Activated CD4-positive, alpha-beta T cell treated with anti-CD3 and anti-CD28 coated beads, Interleukin-2, Interleukin-4, amounts not matched to agents 100 ng/mL and 50 ng/mL, durations not matched to agents 16 hours and 8 hours (primary cell): Measurements from ENCODE around the gene SHB.

ENCODE experiments used
- DNase-seq: peaks from one replicate; pipeline ENCODE4 v3.0.0-alpha.2; 2020; ENCODE audit warnings: low spot score

The SHB gene

DNA sequence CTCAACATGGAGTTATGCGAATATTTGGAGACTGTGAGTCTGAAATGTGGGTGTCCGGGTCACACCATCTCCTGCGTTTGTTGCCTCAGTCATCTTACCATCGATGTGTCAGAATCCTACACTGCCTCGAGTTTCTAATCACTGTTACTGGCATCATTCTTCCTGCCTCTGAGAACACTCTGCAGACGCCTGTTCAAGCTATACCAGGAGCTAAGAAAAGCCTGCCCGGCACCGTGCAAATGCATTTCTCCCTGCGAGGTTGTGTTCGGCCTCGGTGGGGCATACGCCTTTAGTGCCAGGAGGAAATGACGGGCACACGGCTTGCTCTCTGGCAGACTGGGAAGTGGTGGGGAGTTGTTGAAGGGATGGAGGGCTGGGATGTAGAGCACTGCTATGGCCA is 133.9 kb downstream of the SHB start:
- no peak for DNase-seq

DNA sequence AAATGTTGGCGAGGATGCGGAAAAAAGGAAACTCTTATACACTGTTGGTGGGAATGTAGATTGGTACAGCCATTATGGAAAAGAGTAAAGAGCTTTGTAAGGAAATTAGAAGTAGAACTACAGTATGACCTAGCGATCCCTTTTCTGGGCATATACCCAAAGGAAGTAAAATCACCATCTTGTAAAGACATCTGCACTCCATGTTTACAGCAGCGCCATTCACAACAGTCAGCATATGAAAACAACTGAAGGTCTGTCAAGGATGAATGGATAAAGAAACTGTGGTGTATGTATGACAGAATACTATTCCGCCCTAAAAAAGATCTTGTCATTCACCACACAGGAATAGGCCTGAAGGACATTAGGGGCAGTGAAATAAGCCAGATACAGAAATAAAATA is 137.4 kb downstream of the SHB start:
- no peak for DNase-seq

DNA sequence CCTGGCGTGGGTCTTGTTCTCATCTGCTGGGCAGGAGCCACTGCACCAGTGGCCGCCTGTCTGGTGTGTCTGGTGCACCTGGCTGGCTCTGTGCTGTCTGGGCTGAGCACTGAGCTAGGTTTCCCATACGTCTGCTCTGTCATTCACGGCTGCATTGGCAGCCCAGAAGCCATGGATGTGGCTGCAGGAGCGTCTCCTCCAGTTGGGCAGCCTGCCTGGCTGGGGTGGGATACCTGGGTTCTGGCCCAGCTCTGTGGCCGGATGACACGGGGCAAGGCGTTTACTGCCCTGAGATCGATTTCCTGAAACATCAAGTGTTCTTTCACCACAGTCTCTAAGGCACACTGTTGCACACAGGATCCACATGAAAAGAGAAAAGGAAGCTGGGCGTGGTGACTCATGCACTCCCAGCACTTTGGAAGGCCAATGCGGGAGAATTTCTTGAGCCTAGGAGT is 139.6 kb downstream of the SHB start:
- DNase-seq: no peak

DNA sequence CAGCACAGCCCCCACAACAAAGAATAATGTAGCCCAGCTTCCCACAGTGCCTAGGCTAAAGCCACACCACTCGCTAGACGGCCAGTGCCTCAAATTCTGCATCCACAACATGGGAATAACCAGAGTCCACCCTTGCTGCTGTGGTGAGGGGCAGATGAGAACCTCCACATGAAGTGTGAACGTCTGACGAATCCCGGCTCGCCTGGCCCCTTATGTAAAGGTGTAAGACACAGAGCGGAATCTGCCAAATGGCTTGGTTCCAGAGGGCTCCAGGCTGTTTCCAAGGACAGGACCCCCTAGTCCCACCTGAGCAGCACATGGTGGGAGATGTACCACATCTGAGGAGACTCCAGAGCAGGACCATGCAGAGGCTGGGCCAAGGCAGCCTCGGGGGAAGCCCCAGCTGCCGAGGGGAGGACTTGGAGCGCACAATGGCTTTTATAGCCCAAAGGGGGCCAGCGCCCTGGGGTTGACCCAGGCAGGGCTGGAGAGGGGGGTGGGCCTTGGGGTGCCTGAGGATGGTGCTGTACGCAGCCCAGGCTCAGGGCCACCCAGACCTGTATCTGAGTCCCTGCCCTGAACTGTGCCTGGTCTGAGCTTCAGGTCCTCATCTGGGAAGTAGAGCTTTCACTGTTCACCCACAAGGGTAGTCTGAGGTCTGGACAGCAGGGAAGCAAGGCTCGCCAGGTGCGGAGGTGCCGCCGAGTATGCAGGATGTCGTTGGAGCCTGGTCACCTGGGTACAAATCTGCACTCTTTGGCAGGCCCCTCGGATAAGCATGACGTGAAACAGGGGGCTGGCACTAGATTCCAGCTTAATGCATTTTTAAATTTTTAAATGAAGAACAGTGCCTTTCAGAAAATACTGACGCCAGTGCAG is 140.2 kb downstream of the SHB start:
- no peak for DNase-seq

DNA sequence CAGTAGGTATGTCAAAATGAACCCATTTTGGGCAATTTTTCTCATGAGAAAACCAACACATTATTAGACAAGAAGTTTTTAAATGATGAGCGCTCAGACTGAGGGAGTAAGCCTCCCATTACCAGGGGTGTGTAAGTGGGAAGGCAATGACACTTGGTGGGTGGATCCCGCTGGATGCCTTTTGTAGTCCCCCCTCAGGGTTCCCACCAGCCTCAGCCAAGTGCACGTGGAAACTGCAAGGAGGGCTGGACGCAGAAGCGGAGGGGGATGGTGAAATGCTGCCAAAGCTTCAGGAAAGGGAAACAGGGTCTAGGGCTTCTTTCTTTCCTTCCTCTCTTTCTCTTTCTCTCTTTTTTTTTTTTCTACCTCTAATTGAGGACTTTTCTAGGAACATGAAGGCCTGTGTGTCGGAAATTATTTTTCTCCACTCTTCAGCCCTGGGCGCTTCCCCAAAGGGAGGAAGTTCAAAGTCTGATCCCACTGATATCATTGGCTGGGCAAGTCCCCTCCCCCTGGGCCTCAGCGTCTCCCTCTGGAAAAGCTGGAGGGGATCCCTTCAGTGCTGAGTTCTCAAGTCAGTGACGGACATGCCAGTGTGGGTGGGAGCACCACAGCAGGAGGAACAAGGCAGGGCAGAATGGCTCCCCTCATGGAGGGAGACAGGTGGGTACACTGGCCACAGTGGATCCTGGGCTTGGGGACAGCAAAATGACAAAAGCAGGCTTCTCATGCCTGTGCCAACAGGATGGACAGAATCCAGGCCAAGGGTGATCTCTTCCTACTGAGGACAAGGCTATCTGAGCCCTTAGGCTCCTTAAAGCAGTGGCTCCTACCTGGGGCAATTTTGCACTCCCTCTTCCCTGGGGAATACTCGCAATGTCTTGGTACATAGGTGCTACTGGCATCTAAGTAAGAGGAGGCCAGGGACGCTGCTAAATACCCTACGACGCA is 141.2 kb downstream of the SHB start:
- DNase-seq: no peak

DNA sequence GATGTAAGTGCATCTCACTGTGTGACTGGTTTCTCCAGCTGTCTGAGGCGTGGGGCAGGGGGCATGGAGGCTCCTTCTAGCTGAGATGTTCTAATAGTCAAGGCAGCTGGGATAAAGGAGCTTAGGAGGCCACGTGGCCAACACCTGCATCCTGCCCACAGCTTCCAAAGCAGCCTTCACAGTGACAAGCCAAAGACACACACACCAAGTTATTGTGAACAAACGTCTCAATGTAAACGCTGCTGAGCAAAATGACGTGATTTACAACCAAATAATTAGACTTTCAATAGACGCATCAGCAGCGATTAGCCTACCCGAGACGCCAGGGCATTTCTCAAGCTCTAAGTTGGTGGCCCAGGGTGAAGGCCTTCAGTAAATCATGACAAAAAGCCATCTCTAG is 141.9 kb downstream of the SHB start:
- DNase-seq: no peak

DNA sequence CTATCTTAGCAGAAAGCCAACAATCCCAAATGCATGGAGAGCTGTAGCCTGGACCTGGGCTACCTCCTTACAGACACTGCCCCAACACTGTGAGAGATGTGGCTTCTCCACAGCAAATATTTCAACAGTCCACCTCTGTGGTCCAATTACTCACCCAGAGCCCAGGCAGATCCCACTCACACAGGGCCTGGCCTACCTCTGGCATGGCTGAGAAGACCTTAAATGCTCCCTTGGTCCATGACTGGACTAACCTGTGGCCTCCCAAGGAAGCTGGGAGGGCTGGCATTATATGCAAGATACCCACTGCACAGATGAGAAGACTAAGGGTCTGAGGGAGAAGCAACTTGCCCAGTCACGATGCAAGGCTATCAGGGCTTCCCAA is 142.3 kb downstream of the SHB start:
- no peak for DNase-seq

DNA sequence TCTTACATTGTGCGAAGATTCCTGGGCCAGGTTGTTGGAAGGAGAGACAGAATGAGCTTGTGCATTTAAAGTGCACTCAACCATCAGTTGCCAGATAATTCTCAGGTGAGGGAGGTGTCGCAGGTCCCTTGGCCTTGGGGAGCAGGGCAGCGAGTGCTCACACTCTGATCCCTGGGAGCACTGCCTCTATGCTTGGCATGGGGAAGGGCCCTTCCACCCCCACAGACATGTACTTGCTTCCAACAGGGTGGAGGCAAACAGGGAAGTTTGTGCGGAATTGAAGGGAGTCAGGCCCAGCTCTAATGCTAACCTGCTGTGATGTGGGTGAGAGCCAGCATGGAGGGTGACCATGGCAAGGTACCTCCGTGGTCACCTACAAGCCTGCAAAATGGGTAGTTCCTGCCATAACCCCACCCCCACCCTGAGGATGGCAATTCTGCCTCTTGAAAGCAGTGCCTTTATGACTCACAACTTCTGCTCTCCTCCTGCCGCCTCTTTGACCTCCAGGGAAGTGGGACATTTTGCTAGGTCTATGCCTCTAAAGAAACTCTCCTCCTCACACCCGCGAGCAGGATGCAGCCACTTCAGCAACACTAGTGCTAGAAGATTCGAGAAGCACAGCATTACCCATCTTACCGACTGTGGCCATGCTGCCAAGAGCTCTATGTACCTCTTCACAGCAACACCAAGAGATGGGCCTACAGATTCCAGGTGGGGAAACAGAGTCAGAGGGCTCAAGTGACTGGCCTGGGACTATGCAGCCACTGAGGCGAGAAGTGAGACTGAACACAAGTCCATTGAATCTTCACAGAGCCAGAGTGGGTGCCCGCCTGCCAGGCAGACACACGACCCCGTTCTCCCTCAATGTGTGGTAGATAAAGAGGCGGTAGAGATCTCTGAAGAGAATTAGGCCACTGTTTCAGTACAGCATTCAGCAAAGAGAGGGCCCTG is 143.0 kb downstream of the SHB start:
- no peak for DNase-seq

DNA sequence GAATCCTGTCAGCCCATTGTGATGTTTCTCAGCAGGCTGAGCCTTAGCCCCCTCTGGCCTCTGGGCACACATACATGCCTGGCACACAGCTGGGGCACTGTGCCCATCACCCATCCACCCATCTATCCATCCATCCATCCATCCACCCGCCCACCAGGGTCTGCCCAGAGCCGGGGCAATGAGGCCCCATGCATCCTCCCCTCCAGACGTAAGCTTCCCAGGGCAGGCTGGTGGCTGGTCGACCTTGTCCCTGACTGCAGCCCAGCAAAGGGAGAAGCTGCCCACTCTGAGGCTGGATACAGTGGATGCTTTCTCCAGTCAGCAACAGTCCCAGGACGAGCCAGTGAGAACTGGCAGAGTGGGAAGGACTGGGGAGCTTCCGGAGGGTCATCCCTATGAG is 144.0 kb downstream of the SHB start:
- DNase-seq: no peak

DNA sequence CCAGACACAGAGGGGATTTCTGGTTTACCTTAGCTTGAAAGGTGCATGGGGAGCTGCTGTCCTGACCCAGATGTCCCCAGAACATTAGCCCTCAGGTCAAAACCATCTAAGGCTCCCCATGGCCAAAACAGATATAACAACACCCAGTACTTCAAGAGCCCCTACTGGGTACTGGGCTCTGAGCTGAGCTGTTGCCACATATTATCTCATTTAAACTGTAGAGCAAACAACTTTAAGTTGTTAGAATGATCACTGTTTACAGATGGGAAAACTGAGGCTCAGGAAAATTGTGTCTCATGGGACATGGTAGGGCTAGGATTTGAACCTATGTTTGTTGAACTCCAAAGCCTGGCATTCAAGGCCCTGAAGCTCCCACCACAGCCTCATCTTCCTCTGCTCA is 144.5 kb downstream of the SHB start:
- no peak for DNase-seq

DNA sequence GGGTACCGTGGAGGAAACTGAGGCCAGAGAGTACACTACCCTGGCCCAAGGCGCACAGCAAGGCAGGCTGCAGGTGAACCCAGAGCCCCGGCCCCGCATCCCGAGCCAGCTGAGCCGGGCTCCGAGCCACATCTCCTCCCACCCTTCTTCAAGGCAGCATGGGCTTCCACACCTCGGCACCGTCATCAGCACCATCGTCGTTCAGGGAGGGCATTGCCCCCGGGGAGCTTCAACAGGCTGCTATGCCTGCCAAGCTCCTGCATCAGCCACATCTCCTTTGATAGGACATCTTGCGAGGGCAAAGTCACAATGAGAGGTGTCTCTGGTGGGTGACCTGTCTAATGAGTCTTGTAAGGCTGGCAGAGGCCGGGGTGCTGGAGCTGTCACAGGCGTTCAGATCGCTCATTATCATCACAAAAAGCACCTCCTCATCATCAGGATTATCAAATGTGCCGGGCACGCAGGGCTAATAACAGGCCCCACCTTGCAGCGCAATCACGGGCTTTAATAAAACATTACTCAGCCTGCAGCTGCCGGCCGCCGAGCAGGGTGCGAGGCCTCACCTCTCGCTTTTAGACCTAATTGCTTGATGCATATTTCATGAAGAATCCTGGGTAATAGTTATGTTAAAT is 145.1 kb downstream of the SHB start:
- DNase-seq: no peak

DNA sequence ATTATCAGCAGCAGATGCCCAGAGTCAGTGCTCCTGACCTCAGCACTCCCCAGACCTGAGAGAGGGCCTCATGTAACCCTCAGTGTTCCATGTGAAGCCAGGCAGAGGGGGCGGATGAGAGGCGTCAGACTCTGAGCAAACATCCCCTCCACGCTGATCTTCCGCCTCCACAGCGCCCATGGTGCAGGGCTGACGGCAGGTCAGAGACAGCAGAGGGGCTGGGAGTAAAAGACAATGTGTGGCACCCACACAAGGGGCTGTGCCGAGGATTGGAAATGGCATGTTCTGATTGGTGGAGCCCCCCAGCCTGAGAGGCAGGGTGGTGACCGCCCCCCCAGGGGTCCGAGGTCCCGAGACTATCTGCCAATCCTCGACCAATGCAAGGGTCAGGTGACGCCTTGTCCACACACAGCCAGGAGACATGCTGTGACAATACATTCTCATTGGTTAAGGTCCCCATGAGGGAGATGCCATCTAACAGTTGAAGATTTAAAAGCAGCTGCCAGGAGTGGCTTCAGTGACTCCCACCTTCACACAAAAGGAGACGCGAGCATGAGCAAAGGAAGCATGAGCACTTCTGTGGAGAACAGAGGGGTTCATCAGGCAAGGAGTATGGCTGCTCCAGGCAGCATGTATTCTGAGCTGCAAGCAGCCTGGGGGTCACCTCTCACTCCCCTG is 145.8 kb downstream of the SHB start:
- DNase-seq: no peak

DNA sequence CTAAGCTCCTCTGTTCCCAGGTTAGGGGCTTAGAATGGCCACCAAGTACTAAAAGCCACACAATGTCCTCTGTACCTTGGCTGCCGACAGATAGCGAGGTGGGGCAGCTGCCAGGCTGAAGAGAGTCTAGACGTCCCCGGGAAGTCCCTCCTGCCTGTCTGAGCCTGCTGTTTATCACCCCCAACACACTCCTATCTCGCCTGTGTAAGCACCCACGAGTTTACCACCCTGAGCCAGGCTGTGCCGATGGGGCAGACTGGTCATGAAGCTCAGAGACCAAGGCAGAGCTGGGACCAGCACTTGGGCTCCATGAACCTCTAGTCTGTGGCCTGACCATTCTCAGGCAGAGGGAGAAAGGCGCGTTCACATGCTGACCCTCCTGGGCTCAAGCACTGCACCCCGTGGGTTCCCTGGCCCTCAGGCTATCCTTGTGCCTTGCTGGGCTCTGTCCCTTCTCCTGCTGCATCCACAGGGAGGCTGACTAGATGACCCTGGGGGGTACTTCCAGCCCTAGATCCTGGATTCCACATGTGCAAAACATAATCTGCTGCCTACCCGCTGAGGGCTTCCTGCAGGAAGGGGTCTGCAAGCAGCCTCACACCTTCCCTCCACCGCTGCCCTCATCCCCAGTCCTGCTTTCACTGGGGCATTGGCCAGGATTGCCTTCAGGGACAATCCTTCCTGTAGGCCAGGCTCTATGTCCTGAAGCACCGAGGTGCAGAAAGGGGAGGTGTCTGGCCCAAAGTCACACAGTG is 146.5 kb downstream of the SHB start:
- DNase-seq: no peak

DNA sequence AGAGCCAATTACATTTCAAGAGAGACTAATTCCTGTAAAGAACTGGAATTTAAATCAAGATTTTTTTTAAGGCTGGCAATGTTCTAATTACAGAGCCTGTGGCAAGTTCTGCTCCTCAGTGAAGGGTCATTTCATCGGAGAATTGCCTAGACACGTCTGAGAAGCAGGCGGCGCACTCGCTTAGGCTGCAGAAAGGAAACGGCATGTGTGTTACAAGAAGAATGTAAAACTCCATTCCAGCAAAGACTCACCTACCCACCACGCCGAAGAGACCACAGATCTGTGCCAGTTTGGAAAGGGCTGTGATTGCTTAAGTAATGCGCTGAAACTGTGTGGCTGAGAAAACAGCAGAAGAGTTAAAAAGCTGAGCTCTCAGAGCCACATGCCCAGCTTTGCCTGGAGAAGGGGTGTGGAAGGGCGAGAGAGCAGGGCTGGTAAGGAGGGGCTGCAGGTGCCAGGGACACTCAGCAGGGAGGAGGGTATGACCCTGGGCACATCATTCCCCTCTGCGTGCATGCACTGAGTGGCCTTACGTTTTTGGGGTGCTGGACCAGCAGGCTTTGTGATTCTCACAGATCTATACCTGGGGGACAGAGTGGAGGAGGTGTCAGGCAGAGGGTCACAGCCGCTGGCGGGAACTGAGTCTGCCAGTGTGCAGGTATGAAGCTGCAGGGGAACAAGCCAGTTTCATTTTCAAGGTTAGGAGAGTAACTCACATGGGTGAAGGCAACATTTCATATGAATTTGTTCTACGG is 147.3 kb downstream of the SHB start:
- no peak for DNase-seq

DNA sequence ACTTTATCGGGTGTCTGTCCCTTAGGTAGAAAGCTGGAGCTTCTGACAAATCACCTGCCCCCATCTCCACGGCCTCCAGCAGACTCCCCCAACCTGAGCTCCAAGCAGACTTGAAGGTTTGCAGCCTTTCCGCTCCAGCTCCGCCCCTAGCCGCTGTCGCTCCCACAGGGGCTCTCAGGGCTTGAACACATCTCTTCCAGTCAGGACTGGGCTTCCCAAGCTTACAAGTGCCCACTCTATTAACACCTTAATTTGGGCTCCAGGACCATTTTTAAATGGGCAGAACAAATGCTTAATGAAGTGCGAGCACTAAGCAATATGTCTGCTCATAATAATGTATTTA is 147.9 kb downstream of the SHB start:
- DNase-seq: no peak

DNA sequence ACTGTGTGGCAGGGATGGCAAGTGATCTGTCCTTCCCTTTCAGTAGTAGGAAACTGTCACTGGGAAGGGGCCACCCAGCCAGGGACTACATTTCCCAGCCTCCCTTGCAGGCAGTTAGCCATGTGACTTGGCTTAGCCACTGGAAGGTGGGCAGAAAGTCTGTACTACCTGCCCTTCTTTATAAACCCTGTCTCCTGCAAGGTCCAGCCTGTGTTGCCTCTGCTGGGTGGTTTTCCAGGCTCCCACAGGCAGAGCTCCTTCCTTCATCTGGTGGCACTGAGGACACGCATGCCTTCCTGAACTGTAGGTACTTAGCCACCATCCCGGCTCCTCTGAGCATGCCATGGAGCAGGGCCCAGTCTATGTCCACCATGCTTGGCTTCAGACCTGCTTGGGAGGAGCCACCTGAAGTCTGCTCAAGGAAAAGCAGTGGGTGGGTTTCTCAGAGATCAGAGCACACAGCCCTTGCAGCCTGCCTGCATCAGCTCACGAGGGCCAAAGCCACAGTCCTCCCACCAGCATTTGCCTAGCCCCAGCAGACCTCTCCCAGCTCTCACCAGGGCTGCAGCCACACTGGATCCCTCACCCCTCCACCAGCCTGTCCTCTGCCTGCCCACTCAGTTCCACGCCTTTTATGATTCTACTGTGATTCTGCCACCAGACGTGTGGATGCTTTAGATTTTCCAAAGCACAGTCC is 148.4 kb downstream of the SHB start:
- no peak for DNase-seq

DNA sequence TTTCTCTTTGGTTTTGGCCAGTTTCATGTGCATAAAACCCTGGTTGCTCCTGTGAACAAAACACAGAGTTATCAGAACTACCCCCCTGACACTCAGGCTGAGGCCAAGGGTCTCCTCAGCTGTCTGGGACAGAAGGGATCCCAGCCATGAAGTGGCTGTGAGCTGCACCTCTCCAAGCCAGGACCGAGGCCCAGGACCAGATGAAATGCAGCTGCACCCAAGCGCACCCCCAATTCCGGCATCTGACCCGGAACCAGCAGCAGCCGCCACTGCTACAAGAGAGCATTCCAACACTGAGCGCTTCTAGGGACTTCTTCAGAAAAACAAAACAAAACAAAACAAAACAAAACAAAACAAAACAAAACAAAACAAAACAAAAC is 149.1 kb downstream of the SHB start:
- no peak for DNase-seq

DNA sequence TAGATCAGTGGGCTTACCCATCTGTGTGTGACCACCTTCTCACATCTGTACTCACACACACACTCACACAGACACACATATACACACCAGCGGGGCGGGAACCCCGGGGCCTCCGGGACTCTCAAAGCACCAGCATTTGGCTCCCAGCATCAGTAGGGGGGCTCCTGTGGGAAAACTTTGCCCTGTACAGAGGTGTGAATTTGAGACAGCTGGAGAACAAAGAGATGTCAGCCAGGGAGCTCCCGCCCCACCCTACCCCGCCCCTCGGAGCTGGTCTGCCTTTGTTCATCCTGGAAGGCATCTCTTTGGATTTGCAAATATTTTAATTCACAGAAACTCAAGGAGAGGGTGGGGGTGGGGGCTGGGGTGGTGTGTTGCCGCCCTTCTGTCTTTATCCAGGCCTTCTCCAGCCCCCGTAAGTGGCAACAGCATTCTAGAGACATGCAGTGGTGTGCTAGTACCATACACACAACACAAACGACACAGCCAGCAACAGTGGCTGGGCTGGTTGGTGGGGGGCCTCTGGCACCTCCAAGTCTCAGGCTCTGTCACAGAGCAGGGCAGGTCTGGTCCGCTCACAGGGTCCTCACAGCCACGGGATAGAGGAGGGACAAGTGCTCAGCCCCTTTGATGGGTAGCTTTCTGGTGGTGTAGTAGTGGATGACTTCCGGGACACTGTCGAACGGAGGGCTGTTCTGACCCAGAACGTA is 149.6 kb downstream of the SHB start:
- DNase-seq: no peak
